Measurements from ENCODE around the gene ORM2. TPM values are rescaled to one million over a fixed set of nuclear protein-coding genes. Genes with fewer than 3 reads are reported as not detected.

Gene ORM2
- total RNA-seq, 2 donors from 2014 or later: not detected

- DNase-seq (ENCODE audit: low spot score): no peak
- Histone ChIP-seq H3K36me3 (peaks cover 27% of the 10 kb centered on the region), H3K27me3 (no peaks in the 10 kb centered on the region), H3K9me3 (no peaks in the 10 kb centered on the region), H3K4me3 (no peak overlapping the region), H3K27ac (no peak overlapping the region), H3K4me1 (peaks cover 0 to 13% of the 10 kb centered on the region in 2 donors)
- TF ChIP-seq CTCF (IDR thresholded peaks at IDR 0.05): no peak
Observed at GRCh38 chr9:114376586-114377445, 47.1 kb downstream of the ORM2 start.

GRCh38 chr9:114378016-114378415 is 48.3 kb downstream of the ORM2 start:
- Histone ChIP-seq H3K4me1 (peaks cover 0 to 6% of the 10 kb centered on the region in 2 donors), H3K9me3 (no peaks in the 10 kb centered on the region), H3K36me3 (peaks cover 27% of the 10 kb centered on the region), H3K4me3 (no peak overlapping the region), H3K27me3 (no peaks in the 10 kb centered on the region), H3K27ac (no peak overlapping the region)
- TF ChIP-seq CTCF (IDR thresholded peaks at IDR 0.05): no peak
- DNase-seq (ENCODE audit: low spot score): no peak

- no peak for DNase-seq (ENCODE audit: low spot score)
- no peak for TF ChIP-seq CTCF (IDR thresholded peaks at IDR 0.05)
- H3K36me3 ChIP-seq: peaks cover 25% of the 10 kb centered on the region
- no peaks in the 10 kb centered on the region for H3K27me3 ChIP-seq
- H3K4me3 ChIP-seq: no peak overlapping the region
- H3K27ac ChIP-seq: no peak overlapping the region
- H3K9me3 ChIP-seq: no peaks in the 10 kb centered on the region
- peaks cover 0 to 14% of the 10 kb centered on the region in 2 donors for H3K4me1 ChIP-seq
Observed at GRCh38 chr9:114378883-114379282, 49.2 kb downstream of the ORM2 start.

Other genes starting within 250 kb of the ORM2 start
- gene KIF12, start 230.6 kb upstream of the ORM2 start, total RNA-seq: not detected
- gene COL27A1, start 174.3 kb upstream of the ORM2 start, total RNA-seq: 1 to 10 TPM; 1.5 to 2.7 TPM
- gene ORM1, start 6.8 kb upstream of the ORM2 start, total RNA-seq: not detected
- 1 to 10 TPM; 3.1 to 7.8 TPM for gene AKNA, start 58.1 kb downstream of the ORM2 start, total RNA-seq
- gene WHRN, start 175.6 kb downstream of the ORM2 start, total RNA-seq: 1 to 10 TPM; 2.6 to 8.2 TPM

Measured in right atrium auricular region (tissue), 2 donors.